ENCODE measurements around the gene CDH19.

CDH19 gene

GRCh38 chr18:66555585-66555984 is 48.3 kb downstream of the CDH19 start:
- TF ChIP-seq CEBPB (IDR thresholded peaks at IDR 0.05) (peak; percentile 79), TEAD4 (IDR thresholded peaks at IDR 0.05) (no peak)

- TF ChIP-seq CREB1 (IDR thresholded peaks at IDR 0.05; ENCODE audit: low read depth): no peak
- no peak for TF ChIP-seq EP300 (IDR thresholded peaks at IDR 0.05; ENCODE audit: borderline replicate concordance)
- no peak for TF ChIP-seq YY1 (IDR thresholded peaks at IDR 0.05; ENCODE audit: low read depth)
- no peak for TF ChIP-seq MAX (IDR thresholded peaks at IDR 0.05)
- TF ChIP-seq ZBTB7A (IDR thresholded peaks at IDR 0.05; ENCODE audit: low read depth): no peak
- no peak for TF ChIP-seq USF1 (IDR thresholded peaks at IDR 0.05)
- no peak for TF ChIP-seq FOXM1 (IDR thresholded peaks at IDR 0.05; ENCODE audit: borderline replicate concordance, low read depth)
- no peak for TF ChIP-seq TEAD4 (IDR thresholded peaks at IDR 0.05)
- TF ChIP-seq RAD21 (IDR thresholded peaks at IDR 0.05; ENCODE audit: low read depth): no peak
- no peak for TF ChIP-seq TAF1 (IDR thresholded peaks at IDR 0.05; ENCODE audit: low read depth)
- no peak for TF ChIP-seq REST (IDR thresholded peaks at IDR 0.05; ENCODE audit: low read depth)
- no peak for TF ChIP-seq TCF12 (IDR thresholded peaks at IDR 0.05; ENCODE audit: low read depth)
- TF ChIP-seq NFIC (IDR thresholded peaks at IDR 0.05): no peak
- TF ChIP-seq EGR1 (IDR thresholded peaks at IDR 0.05): no peak
These were observed 50.1 kb downstream of the CDH19 start for GRCh38 chr18:66553824-66554223.

- no peak for TF ChIP-seq USF1 (IDR thresholded peaks at IDR 0.05)
- no peak for TF ChIP-seq EP300 (IDR thresholded peaks at IDR 0.05; ENCODE audit: borderline replicate concordance)
- TF ChIP-seq FOXM1 (IDR thresholded peaks at IDR 0.05; ENCODE audit: borderline replicate concordance, low read depth): no peak
- TF ChIP-seq ZBTB7A (IDR thresholded peaks at IDR 0.05; ENCODE audit: low read depth): no peak
- TF ChIP-seq TCF12 (IDR thresholded peaks at IDR 0.05; ENCODE audit: low read depth): no peak
- no peak for TF ChIP-seq YY1 (IDR thresholded peaks at IDR 0.05; ENCODE audit: low read depth)
- no peak for TF ChIP-seq MAX (IDR thresholded peaks at IDR 0.05)
- no peak for TF ChIP-seq REST (IDR thresholded peaks at IDR 0.05; ENCODE audit: low read depth)
These were observed 53.5 kb downstream of the CDH19 start for GRCh38 chr18:66550366-66550765.

- no peak for TF ChIP-seq ZBTB7A (IDR thresholded peaks at IDR 0.05; ENCODE audit: low read depth)
- peak; percentile 50 for TF ChIP-seq RAD21 (IDR thresholded peaks at IDR 0.05; ENCODE audit: low read depth)
These were observed 55.1 kb downstream of the CDH19 start for GRCh38 chr18:66548747-66549146.

- TF ChIP-seq FOXM1 (IDR thresholded peaks at IDR 0.05; ENCODE audit: borderline replicate concordance, low read depth) (no peak), REST (IDR thresholded peaks at IDR 0.05; ENCODE audit: low read depth) (no peak), YY1 (IDR thresholded peaks at IDR 0.05; ENCODE audit: low read depth) (no peak), RAD21 (IDR thresholded peaks at IDR 0.05; ENCODE audit: low read depth) (no peak), ZBTB7A (IDR thresholded peaks at IDR 0.05; ENCODE audit: low read depth) (no peak), TEAD4 (IDR thresholded peaks at IDR 0.05) (no peak), CREB1 (IDR thresholded peaks at IDR 0.05; ENCODE audit: low read depth) (no peak), NFIC (IDR thresholded peaks at IDR 0.05) (no peak), TAF1 (IDR thresholded peaks at IDR 0.05; ENCODE audit: low read depth) (no peak), MAX (IDR thresholded peaks at IDR 0.05) (no peak), TCF12 (IDR thresholded peaks at IDR 0.05; ENCODE audit: low read depth) (no peak), USF1 (IDR thresholded peaks at IDR 0.05) (no peak), EGR1 (IDR thresholded peaks at IDR 0.05) (no peak), CEBPB (IDR thresholded peaks at IDR 0.05) (no peak), EP300 (IDR thresholded peaks at IDR 0.05; ENCODE audit: borderline replicate concordance) (no peak)
These were observed 69.8 kb downstream of the CDH19 start for GRCh38 chr18:66534110-66534509.
